Measurements from ENCODE around the gene CTAG1A.

DNA sequence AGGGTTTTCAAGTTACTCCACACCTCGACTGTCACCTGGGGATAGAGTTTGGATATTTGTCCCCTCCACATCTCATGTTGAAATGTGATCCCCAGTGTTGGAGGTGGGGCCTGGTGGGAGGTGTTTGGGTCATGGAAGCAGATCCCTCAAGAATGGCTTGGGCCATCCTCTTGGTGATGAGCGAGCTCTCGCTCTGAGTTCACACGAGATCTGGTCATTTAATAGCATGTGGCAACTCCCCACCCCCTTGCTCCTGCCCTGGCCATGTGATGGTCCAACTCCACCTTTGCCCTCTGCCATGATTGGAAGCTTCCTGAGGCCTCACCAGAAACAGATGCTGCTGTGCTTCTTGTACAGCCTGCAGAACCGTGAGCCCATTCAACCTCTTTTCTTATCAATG lies 8.3 kb downstream of the CTAG1A start:
- TF ChIP-seq, protein P1, sequence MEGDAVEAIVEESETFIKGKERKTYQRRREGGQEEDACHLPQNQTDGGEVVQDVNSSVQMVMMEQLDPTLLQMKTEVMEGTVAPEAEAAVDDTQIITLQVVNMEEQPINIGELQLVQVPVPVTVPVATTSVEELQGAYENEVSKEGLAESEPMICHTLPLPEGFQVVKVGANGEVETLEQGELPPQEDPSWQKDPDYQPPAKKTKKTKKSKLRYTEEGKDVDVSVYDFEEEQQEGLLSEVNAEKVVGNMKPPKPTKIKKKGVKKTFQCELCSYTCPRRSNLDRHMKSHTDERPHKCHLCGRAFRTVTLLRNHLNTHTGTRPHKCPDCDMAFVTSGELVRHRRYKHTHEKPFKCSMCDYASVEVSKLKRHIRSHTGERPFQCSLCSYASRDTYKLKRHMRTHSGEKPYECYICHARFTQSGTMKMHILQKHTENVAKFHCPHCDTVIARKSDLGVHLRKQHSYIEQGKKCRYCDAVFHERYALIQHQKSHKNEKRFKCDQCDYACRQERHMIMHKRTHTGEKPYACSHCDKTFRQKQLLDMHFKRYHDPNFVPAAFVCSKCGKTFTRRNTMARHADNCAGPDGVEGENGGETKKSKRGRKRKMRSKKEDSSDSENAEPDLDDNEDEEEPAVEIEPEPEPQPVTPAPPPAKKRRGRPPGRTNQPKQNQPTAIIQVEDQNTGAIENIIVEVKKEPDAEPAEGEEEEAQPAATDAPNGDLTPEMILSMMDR (IDR thresholded peaks at IDR 0.05), result no peak
- TF ChIP-seq POLR2A (IDR thresholded peaks at IDR 0.05), result no peak

All from sigmoid colon (tissue), 3 donors.